Measurements from ENCODE around the gene LTBP4.

GRCh38 chr19:40603389-40604170 is 2.4 kb downstream of the LTBP4 start:
- TF ChIP-seq CTCF (IDR thresholded peaks at IDR 0.05) (peak; percentile 16; the same call in 1 of the 2 replicates), ZFX (IDR thresholded peaks at IDR 0.05; ENCODE audit: borderline replicate concordance) (no peak)
